Inferior parietal cortex (tissue), 1 donor: ENCODE measurements around the gene PVR.
"Not testable (repeated sequence)": the region's sequence is repeated elsewhere in the genome, so short reads cannot be mapped to it uniquely, and the experiment has no call there.

Source experiments
- DNase-seq: peaks from one replicate; pipeline ENCODE4 v3.0.0-alpha.2; 2016; ENCODE audit errors: extremely low spot score

PVR gene

DNA sequence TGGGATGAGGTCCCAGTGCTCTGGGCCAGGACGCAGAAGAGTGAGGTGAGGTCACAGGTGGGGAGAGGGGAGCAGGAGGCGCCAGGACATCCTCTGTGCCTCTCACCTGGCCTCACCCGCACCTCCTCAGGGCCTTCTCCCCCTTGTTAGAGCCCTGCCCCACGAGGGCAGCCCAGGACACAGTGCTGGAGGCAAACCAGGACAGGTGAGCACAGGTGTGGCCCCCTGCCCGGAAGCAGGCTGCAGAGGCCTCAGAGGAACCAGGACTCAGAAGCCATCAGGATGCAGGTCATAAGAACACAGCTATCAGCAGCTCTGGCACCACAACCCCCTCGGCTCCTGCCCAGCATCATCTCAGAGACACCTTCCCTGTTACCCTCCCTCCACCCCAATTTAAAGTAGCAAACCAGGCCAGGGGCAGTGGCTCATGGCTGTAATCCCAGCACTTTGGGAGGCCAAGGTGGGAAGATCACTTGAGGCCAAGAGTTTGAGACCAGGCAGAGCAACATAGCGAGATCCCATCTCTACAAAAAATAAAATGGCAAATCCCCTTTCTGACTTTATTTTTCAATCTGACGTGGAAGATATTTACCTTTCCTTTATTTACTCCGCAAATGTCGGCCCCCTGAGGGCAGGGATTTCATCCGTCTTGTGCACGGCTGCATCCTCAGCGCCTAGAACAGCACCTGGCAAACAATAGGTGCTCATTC lies 54.9 kb downstream of the PVR start, which contains the start of gene CEACAM16:
Gene CEACAM16 (plus strand): TSS at position 660 of the 710 bp plus-strand sequence. CDS start 2,306 bp downstream, outside the sequence.
- DNase-seq, result no peak

GRCh38 chr19:44700547-44700946 lies 56.8 kb downstream of the PVR start:
- DNase-seq, result no peak

- no peak for DNase-seq
These were observed 57.5 kb downstream of the PVR start for GRCh38 chr19:44701228-44701627.

DNA sequence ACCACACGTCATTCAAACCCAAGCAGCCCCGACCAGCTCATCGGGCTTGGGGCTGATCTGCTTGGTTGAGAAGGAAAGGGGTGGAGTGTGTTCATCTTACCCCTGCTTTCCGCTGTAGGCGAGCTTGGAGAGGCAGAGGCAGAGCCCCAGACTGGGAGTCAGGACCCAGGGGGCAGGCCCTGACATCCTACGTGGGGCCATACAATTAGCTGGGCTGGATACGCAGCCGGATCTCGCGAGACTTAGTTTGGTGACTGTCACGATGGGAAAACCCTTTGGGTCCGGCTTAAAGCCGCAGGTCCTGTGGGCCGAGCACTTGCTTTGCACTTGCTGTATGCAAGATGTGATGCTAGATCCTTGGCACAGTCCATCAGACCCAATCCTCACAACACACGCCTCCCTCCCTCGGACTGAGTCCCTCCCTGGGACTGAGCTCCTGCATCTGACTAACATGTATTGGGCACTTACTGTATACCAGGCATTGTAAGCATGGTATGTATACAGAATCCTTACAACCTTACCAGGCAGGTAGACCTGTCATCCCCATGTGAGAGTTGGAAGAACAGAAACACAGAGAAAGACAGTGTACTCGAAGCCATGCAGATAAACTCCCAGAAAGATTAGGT lies 59.0 kb downstream of the PVR start:
- DNase-seq, result no peak

DNA sequence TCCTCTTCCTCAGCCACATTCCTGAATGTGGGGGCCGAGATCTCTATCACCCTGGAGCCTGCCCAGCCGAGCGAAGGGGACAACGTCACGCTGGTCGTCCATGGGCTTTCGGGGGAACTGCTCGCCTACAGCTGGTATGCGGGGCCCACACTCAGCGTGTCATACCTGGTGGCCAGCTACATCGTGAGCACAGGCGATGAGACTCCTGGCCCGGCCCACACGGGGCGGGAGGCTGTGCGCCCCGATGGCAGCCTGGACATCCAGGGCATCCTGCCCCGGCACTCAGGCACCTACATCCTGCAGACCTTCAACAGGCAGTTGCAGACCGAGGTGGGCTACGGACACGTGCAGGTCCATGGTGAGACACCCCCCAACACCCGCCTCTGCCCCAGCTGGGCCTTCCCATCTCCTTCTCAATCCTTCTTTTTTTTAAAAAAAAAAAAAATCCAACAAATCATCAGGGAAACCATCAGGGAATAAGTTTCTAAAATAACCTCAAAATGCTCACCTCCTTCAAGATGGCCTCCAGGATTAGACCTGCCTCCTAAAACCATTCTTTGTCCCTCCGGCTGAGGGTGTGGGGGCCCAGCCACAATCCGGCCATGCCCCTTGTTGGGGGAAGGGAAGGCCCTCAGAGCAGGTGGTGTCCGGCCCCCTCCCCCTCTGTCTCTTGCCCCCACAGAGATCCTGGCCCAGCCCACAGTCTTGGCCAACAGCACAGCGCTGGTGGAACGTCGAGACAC lies 59.8 kb downstream of the PVR start:
- DNase-seq, result no peak

- no peak for DNase-seq
These were observed 61.3 kb downstream of the PVR start for GRCh38 chr19:44704982-44705381.

DNA sequence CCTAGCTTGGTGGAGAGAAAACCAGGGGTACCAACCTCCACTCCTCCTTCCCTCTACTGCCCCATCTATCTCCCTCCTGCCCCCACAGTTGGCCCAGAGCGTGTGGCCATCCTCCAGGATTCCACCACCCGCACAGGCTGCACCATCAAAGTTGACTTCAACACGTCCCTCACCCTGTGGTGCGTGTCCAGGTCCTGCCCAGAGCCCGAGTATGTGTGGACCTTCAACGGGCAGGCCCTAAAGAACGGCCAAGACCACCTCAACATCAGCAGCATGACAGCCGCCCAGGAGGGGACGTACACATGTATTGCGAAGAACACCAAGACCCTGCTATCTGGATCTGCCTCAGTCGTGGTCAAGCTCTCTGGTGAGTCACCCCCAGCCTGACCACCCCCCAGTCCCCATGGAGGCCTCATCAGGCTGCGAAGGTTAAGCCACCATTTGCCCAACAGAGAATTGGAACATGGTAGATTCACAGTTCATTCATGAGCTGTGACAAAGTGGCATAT lies 61.8 kb downstream of the PVR start:
- no peak for DNase-seq

GRCh38 chr19:44706506-44707236 lies 63.0 kb downstream of the PVR start:
- no peak for DNase-seq

DNA sequence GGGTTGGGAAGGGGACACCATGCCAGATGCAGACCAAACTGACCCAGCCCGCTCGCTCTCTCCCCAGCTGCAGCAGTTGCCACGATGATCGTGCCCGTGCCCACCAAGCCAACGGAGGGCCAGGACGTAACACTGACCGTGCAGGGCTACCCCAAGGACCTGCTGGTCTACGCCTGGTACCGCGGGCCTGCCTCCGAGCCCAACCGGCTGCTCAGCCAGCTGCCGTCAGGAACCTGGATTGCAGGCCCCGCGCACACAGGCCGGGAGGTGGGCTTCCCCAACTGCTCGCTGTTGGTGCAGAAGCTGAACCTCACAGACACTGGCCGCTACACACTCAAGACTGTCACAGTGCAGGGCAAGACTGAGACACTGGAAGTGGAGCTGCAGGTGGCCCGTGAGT lies 64.1 kb downstream of the PVR start:
- DNase-seq, result no peak

DNA sequence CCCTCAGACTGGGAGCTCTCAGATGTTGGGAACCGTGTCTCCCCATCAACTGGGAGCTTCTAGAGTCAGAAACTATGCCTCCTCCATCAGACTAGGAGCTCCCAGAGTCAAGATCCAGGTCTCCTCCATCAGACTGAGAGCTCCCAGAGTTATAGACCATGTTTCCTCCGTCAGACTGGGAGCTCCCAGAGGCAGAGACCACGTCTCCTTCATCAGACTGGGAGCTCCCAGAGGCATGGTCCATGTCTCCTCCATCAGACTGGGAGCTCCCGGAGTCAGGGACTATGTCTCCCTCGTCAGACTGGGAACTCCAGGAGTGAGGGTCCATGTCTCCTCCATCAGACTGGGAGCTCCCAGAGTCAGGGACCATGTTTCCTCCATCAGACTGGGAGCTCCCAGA lies 65.2 kb downstream of the PVR start:
- no peak for DNase-seq

- DNase-seq, result not testable (repeated sequence)
These were observed 65.9 kb downstream of the PVR start for GRCh38 chr19:44709434-44710266.

- no peak for DNase-seq
These were observed 66.8 kb downstream of the PVR start for GRCh38 chr19:44710483-44710882.

GRCh38 chr19:44712864-44713515 lies 69.3 kb downstream of the PVR start:
- no peak for DNase-seq
